NCI-H69 (cell line): ENCODE measurements around the gene SLC13A5.
"Not testable (repeated sequence)": the region's sequence is repeated elsewhere in the genome, so short reads cannot be mapped to it uniquely, and the experiment has no call there.

Experiments used
- DNase-seq: peaks from one replicate; lab custom pipeline; 2025; lab: John Stamatoyannopoulos, UW

Gene SLC13A5

GRCh38 chr17:6684460-6684783 is 28.7 kb downstream of the SLC13A5 start:
- DNase-seq = no peak

- no peak for DNase-seq
Observed at GRCh38 chr17:6683730-6684459, 29.3 kb downstream of the SLC13A5 start.

DNA sequence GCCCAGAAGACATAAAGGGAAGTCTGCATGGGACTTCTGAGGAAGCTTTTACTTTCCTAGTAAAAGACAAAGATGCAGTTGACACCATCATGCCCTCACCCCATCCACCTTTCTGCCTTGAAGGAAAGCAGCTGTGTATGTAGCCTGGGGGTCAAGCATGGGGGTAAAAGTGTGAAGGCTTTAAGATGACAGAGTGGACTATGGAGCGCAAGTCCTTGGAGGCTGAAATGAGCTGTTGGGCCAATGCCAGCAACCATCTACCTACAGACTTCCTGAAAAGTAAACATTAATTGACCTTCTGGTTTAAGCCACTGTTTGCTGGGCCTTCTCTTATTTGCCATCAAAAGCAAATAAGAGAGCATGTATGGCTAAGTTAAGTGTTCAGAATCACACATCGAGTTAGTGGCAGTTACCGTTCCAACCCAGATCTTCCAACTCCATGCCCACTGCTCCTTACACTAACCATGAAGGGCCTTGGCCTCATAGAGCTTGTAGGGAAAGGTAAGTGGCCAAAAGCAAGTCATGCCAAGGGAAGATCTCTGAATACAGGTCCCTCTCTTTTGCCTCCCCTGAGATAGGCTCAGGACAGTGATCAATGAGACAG is 30.0 kb downstream of the SLC13A5 start:
- DNase-seq = peak; percentile 62

- no peak for DNase-seq
Observed at GRCh38 chr17:6682339-6682738, 30.8 kb downstream of the SLC13A5 start.

- no peak for DNase-seq
Observed at GRCh38 chr17:6681671-6682070, 31.5 kb downstream of the SLC13A5 start.

DNA sequence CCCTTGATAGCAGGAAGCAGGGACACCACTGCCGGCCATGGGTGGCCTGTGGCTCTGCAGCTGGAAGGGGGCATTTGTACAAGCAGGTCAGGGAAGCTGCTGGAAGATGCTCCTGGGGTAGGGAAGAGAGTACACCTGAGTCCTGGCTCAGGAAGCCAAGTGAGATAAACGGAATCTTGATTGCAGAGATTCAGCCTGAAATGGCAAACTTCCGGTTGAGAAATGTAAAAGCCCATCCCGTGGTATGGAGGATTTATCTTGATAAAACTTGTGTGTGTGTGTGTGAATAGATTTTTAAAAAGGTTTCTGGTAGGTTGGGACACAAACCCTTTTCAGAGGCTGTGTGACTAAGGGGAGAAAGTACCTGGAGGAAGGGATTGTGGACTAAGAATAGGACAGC is 32.0 kb downstream of the SLC13A5 start:
- DNase-seq = no peak

GRCh38 chr17:6679241-6679640 is 33.9 kb downstream of the SLC13A5 start:
- no peak for DNase-seq

DNA sequence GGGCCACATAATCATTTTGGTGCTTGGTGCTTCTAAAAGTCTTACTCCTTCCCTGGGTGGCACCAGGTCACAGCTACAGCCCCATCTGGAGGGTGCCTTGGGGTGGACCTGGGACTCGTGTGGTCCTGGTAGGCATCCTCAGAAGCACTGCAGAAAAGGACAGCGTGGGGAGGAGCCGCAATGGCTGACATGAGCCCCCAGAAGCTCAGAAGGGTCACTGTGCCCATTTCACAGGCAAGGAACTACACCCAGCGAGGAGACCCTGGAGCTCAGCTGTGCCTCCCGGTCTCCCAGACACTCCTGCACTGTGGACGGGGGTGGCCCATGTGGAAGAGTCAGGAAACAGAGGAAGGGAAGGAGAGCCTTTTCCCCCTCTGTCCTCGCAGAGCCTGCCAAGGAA is 35.2 kb downstream of the SLC13A5 start:
- DNase-seq = no peak

GRCh38 chr17:6677158-6677831 is 35.9 kb downstream of the SLC13A5 start:
- no peak for DNase-seq

DNA sequence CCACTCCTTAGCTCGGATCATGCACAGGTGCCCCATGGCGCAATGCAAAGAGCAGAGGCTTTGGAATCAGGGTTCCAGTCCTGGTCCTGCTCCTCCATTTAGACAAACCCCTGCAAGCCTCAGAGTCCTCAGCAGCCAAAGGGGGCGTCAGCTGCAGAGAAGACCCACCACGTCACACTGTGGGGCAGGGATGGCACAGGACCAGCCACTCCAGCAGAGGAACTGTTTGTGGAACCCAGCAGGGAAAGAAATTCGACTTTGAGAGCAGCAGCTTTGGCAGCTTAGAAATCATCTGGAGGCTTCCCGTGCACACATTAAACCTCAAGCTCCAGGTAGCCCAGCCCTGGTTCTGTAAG is 36.4 kb downstream of the SLC13A5 start:
- DNase-seq = no peak

GRCh38 chr17:6675201-6675825 is 37.9 kb downstream of the SLC13A5 start:
- DNase-seq = no peak

GRCh38 chr17:6674586-6674985 is 38.6 kb downstream of the SLC13A5 start:
- DNase-seq = no peak

DNA sequence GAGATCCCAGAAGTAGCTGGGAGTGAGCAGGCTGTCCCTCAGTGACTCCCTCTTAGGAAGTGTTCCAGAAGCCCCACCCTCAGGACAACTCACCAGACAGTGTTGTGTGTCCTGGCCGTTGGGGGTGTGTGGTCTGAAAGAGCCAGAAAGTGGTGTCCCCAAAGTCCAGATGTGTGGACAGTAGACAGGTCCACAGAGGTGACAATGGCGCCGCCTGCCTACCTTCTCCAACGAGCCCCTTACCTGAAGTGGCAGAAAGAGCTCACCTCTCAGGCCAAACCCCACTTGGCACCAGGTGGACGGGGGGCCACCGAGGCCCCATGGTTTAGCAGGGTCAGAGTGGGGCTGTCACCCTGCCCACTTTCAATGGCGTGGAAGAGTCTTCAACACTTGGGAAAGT is 41.7 kb downstream of the SLC13A5 start:
- no peak for DNase-seq

- DNase-seq = peak; percentile 12
Observed at GRCh38 chr17:6670999-6671398, 42.2 kb downstream of the SLC13A5 start.

DNA sequence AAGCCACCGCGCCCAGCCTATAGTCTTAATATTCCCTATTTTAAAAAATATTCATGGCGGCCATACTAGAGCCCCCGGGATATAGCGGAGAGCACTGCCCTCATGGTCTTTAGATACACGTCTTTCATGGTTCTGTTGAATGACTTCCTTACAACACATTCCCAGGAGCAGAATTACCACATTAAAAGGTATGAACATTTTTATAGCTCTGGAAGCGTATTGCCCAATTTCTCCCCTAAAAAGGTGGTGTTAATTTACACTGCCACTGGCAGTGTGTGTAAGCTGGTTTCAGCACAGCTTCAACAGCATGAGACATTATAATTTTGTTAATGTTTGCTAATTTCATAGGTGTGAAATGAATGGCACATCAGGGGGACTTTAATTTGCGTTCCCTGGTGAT is 42.6 kb downstream of the SLC13A5 start:
- no peak for DNase-seq

GRCh38 chr17:6669479-6670212 is 43.5 kb downstream of the SLC13A5 start:
- peak; percentile 5 for DNase-seq

GRCh38 chr17:6668727-6669425 is 44.3 kb downstream of the SLC13A5 start:
- DNase-seq = no peak

DNA sequence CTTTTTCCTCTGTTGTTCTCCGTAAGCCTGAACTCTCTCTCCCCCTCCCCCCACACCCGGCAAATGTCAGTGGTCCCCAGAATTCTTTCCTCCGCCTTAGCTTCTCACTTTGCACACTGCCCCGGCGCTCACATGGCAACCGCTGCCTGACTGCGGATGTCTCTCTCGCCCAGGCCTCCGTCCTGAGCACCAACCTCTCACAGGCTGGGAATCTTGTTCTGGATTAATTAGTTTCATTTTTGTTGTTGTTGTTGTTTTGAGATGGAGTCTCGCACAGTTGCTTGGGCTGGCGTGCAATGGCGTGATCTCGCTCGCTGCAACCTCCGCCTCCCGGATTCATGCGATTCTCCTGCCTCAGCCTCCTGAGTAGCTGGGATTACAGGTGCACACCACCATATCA is 45.0 kb downstream of the SLC13A5 start:
- no peak for DNase-seq

GRCh38 chr17:6667516-6667915 is 45.7 kb downstream of the SLC13A5 start:
- DNase-seq = no peak

DNA sequence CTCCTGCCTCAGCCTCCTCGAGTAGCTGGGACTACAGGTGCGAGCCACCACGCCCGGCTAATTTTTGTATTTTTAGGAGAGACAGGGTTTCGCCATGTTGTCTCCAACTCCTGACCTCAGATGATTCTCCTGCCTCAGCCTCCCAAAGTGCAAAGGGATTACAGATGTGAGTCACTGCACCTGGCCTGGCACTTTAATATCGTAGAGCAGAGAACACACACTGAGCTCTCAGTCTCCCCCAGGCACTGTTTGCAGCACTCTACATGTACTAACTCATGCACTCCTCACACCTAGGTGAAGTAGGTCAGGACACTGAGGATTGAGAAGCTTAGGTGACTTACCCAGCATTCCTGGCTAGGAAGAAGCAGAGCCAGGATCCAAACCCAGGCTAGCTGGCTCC is 46.6 kb downstream of the SLC13A5 start:
- no peak for DNase-seq

GRCh38 chr17:6666077-6666521 is 47.1 kb downstream of the SLC13A5 start:
- DNase-seq = peak; percentile 66

- not testable (repeated sequence) for DNase-seq
Observed at GRCh38 chr17:6663200-6663599, 50.0 kb downstream of the SLC13A5 start.
